HepG2 (cell line): ENCODE results near the gene UTP15. TPM values are rescaled to one million over a fixed set of nuclear protein-coding genes. Genes with fewer than 3 reads are reported as not detected.

Experiments used
- ARID5B ChIP-seq: IDR thresholded peaks from 2 replicates; pipeline ENCODE4 v1.4.0; 2020; ENCODE audit warnings: mild to moderate bottlenecking, missing genetic modification reagents
- GATA4 ChIP-seq: sonication (generic); IDR thresholded peaks from 2 replicates; pipeline ENCODE4 v1.6.1; 2016; ENCODE audit warnings: antibody characterized with exemption, low read depth, borderline replicate concordance
- HNF1B ChIP-seq: sonication (generic); formaldehyde crosslinking; IDR thresholded peaks from 2 replicates; pipeline ENCODE4 v1.5.1; 2020; ENCODE audit warnings: mild to moderate bottlenecking, moderate library complexity, missing genetic modification reagents
- HOXA3 ChIP-seq: sonication (generic); formaldehyde crosslinking; IDR thresholded peaks from 2 replicates; pipeline ENCODE4 v1.5.0; 2020; ENCODE audit warnings: missing genetic modification reagents
- MAFF ChIP-seq: IDR thresholded peaks from 2 replicates; pipeline ENCODE4 v1.6.1; 2011; ENCODE audit warnings: low read depth, low read length, improper control_type of control experiment
- PBX3 ChIP-seq: sonication (generic); formaldehyde crosslinking; IDR thresholded peaks from 2 replicates; pipeline ENCODE4 v1.8.1; 2023; ENCODE audit warnings: missing genetic modification reagents, inconsistent platforms, borderline replicate concordance
- SOX6 ChIP-seq, 2 experiments: fragments of 450-650 bp in 1 of 2; sonication (generic) in 1 of 2; formaldehyde crosslinking in 1 of 2; IDR thresholded peaks; 2 replicates each; pipeline versions ENCODE4 v1.4.0 to v1.6.1; 2017 to 2020; ENCODE audit warnings: antibody characterized with exemption in 1 of 2, mild to moderate bottlenecking in 1 of 2, missing genetic modification reagents in 1 of 2
- SRY ChIP-seq: sonication (generic); formaldehyde crosslinking; IDR thresholded peaks from 2 replicates; pipeline ENCODE4 v1.8.0; 2022; ENCODE audit warnings: mild to moderate bottlenecking, missing genetic modification reagents
- TOPORS ChIP-seq: sonication (generic); formaldehyde crosslinking; IDR thresholded peaks from 2 replicates; pipeline ENCODE4 v1.8.0; 2023; ENCODE audit warnings: mild to moderate bottlenecking, missing genetic modification reagents
- ZBTB21 ChIP-seq: sonication (generic); formaldehyde crosslinking; IDR thresholded peaks from 2 replicates; pipeline ENCODE4 v1.4.0; 2020; ENCODE audit warnings: missing genetic modification reagents
- ZMYM4 ChIP-seq: sonication (generic); formaldehyde crosslinking; IDR thresholded peaks from 2 replicates; pipeline ENCODE4 v1.8.1; 2023; ENCODE audit warnings: mild to moderate bottlenecking, missing genetic modification reagents
- ZNF510 ChIP-seq: sonication (generic); formaldehyde crosslinking; IDR thresholded peaks from 2 replicates; pipeline ENCODE4 v1.4.0; 2020; ENCODE audit warnings: low read depth, mild to moderate bottlenecking, missing genetic modification reagents
- ZNF674 ChIP-seq: sonication (generic); formaldehyde crosslinking; IDR thresholded peaks from 2 replicates; pipeline ENCODE4 v1.5.0; 2020; ENCODE audit warnings: low read depth, mild to moderate bottlenecking, missing genetic modification reagents
- ZNF709 ChIP-seq: sonication (generic); formaldehyde crosslinking; IDR thresholded peaks from 2 replicates; pipeline ENCODE4 v1.5.0; 2020; ENCODE audit warnings: mild to moderate bottlenecking, missing genetic modification reagents
- polyA plus RNA-seq, 8 experiments: library from polyadenylated mRNA; depleted of rRNA in 3 of 8; stranded (reverse) in 7 of 8; unstranded in 1 of 8; fragments of >200 nt; fragmentation: Illumina TruSeq in 4 of 8; extraction: Trizol in 4 of 8; gene quantifications; 2 replicates each; pipeline versions ENCODE4 v1.2.1 to v1.2.3, GENCODE V29; 2011 to 2016; ENCODE audit warnings: low read depth in 4 of 8, missing spikeins in 1 of 8, mixed read lengths in 1 of 8; ENCODE audit not compliant: insufficient read depth in 1 of 8
- total RNA-seq, 5 experiments: library from RNA; depleted of rRNA; stranded (reverse); fragments of >200 nt; fragmentation: Illumina TruSeq; extraction: Trizol; gene quantifications; 2 replicates each; pipeline ENCODE4 v1.2.3, GENCODE V29; 2016; ENCODE audit warnings: low read depth in 1 of 5

The UTP15 gene
- total and polyA plus RNA-seq, 2 of the 13 experiments (the other 11 are each of a cell fraction or from before 2014, with no cell fraction given) = 7.3 to 35.8 TPM

DNA sequence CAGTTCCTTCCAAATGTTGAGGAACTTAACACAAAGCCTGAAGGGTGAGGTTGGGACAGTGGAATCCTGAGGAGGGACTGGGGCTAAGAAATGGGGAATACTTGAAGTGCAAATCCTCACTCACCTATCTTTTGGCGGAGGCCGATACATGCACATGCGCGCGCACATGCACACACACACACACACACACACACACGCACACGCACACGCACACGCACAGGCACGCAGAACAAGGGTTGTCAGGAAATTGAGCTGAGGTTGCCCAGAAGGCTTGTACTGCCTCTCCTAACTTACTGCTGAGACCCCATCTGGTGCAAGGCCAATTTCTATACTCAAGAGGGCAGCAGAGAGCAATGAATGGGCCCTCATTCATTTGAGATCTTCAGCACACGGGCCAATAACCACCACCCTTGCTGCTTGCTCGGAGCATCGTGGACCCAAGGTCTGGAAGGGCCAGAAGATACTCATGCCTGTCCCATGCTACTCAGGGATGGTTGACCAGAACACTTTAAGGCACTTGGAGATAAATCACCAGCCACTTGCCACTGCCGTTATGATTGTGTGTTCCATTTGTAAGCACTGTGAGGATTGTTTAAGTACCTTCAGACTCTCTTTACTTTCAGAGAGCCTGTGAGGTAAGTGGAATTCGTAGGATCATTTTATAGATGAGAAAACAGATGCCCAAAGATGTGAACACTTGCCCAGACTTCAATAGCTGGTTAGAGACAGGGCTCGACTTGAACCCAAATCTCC, 45.8 kb upstream of the UTP15 start (continued):
- TF ChIP-seq HNF1B (0 out of 2 replicates have a peak, but pooled peaks have one; percentile 15), ZBTB21 (CRISPR knock-in tag) (no peak), GATA4 (no peak), ARID5B (0 out of 2 replicates have a peak, but pooled peaks have one; percentile 26), TOPORS (CRISPR knock-in tag) (no peak), MAFF (no peak), HOXA3 (CRISPR knock-in tag) (no peak), ZMYM4 (CRISPR knock-in tag) (0 out of 2 replicates have a peak, but pooled peaks have one; percentile 21), ZNF510 (CRISPR knock-in tag) (no peak), ZNF709 (CRISPR knock-in tag) (no peak), SRY (CRISPR knock-in tag) (no peak), SOX6 (IDR thresholded peaks at IDR 0.05) (no peak), SOX6 (CRISPR knock-in tag; IDR thresholded peaks at IDR 0.05) (0 out of 2 replicates have a peak, but pooled peaks have one; percentile 38), PBX3 (CRISPR knock-in tag) (no peak), ZNF674 (CRISPR knock-in tag) (no peak)
